ENCODE results near the gene NSF.

GRCh38 chr17:46764709-46765401 is 174.4 kb downstream of the NSF start:
- no peak for TF ChIP-seq CTCF (conservative IDR thresholded peaks at IDR 0.05; ENCODE audit: low read depth, low read length)
- TF ChIP-seq EZH2 (IDR thresholded peaks at IDR 0.05; ENCODE audit: borderline replicate concordance, low read depth, low read length, poor library complexity, severe bottlenecking) = no peak

Data from A673 (cell line).